ENCODE data around the gene DMTF1. TPM values are rescaled to one million over a fixed set of nuclear protein-coding genes. Genes with fewer than 3 reads are reported as not detected.
"Not testable (repeated sequence)": the region's sequence is repeated elsewhere in the genome, so short reads cannot be mapped to it uniquely, and the experiment has no call there.

The DMTF1 gene, protein sequence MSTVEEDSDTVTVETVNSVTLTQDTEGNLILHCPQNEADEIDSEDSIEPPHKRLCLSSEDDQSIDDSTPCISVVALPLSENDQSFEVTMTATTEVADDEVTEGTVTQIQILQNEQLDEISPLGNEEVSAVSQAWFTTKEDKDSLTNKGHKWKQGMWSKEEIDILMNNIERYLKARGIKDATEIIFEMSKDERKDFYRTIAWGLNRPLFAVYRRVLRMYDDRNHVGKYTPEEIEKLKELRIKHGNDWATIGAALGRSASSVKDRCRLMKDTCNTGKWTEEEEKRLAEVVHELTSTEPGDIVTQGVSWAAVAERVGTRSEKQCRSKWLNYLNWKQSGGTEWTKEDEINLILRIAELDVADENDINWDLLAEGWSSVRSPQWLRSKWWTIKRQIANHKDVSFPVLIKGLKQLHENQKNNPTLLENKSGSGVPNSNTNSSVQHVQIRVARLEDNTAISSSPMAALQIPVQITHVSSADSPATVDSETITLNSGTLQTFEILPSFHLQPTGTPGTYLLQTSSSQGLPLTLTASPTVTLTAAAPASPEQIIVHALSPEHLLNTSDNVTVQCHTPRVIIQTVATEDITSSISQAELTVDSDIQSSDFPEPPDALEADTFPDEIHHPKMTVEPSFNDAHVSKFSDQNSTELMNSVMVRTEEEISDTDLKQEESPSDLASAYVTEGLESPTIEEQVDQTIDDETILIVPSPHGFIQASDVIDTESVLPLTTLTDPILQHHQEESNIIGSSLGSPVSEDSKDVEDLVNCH
- 56.8 and 77.8 TPM in 2 replicates for total RNA-seq (2014; rRNA removed; shearing (Covaris generic))

- Histone ChIP-seq H3K4me3 (peak within 1 kb of the TSS; percentile 71), H3K36me3 (peaks cover 17% of the 10 kb centered on the region)
- DNase-seq, result peak; percentile 95 to 97
Measured at GRCh38 chr7:87152112-87152896, at the start of gene DMTF1. Gene DMTF1 (plus strand): TSS chr7:87152453. CDS start chr7:87164942, 12,489 bp downstream.

DNA sequence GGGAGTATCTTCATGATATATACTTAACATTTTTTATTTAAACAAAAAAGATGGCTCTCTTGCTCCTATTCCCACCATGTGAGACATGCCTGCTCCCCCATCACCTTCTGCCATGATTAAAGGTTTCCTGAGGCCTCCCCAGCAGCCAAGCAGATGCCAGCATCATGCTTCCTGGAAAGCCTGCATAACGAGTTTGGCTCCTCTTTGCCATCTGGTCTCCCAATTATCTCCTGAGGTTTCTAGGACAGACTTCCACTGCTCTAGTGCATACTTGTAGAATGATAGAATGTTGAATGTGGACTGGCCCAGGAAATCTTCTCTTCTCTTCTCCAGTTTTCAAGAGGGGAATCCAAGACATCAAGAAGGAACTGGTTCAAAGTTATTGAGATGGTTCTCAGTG is 46.9 kb upstream of the DMTF1 start:
- Histone ChIP-seq H3K27me3 (no peaks in the 10 kb centered on the region), H3K4me1 (no peaks in the 10 kb centered on the region), H3K36me3 (no peaks in the 10 kb centered on the region), H3K9me3 (replicated peaks) (no peaks in the 10 kb centered on the region), H3K27ac (no peak overlapping the region), H3K4me3 (no peak overlapping the region)
- DNase-seq, result no peak

More at GRCh38 chr7:87152112-87152896, at the start of gene DMTF1:
- Histone ChIP-seq H3K4me1 (peaks cover 5% of the 10 kb centered on the region), H3K27ac (peak within 1 kb of the TSS; percentile 95), H3K9me3 (replicated peaks) (no peaks in the 10 kb centered on the region), H3K27me3 (no peaks in the 10 kb centered on the region)

DNA sequence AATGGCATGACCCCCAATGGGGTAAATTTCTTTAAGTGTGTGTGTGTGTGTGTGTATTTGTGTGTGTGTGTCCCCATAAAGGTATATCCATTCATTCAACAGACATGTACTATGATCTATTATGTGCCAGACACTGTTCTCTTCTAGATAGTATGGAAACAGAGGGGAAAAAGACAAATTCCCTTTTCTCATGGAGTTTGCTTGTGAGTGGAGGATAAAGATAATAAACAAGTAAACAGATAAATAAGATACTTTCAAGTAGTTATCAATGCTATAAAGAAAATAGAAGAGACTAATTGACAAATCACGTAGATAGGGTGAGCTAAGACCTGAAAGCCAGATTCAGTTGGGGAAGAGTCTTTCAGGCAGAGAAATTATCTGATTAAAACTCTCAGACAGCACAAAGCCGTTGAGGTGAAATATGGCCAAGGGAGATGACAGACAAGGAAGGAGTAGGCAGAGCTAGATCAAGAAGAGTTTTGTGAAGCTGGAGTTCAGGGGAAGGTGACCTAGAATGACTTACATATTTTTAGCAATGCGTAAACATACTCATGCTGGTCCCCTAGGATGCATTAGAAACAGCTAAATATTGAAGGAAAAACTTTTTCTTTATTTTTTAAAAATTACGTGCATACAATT is 45.2 kb upstream of the DMTF1 start:
- Histone ChIP-seq H3K4me1 (no peaks in the 10 kb centered on the region), H3K9me3 (replicated peaks) (no peaks in the 10 kb centered on the region), H3K36me3 (no peaks in the 10 kb centered on the region), H3K27ac (no peak overlapping the region), H3K27me3 (no peaks in the 10 kb centered on the region), H3K4me3 (no peak overlapping the region)
- no peak for DNase-seq

DNA sequence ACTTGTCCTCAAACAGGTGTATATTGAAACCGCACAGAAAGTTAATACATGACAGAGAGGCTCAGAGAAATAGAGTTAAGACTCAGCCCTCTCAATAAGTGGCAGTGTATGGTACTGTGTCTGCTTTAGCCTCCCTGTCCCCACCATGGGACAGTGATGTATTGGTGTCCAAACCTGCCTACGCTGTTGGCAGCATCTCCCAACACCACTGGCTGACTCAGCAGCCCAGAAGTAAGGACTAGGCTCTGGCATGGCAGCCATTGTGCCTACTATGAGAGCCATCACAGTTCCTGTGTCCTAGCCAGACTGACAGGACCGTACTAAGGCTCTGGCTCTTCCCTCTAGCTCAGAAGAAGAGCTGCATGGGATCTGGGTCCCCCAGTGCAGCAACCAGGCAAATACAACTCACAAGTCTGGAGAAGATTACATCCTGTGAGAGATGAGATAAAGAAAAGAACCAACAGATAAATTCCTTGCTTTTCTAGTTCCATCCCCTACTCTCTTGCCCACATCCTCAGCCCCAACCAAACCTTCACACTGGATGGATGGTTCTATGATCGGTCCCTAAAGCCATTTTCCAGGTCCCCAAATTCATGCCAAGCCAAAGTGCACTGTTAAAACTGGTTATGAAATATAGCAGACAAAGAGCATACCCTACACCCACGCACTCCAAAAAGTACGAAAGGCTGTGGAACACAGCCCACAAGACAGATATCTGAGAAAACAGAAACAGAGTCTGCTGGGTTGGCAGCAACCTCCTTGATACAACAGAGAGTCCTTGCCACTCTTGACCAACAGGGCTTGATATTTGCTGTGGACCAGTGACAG is 44.1 kb upstream of the DMTF1 start:
- no peak overlapping the region for H3K27ac ChIP-seq
- no peaks in the 10 kb centered on the region for H3K36me3 ChIP-seq
- DNase-seq, result no peak
- H3K9me3 ChIP-seq (replicated peaks), result no peaks in the 10 kb centered on the region
- no peaks in the 10 kb centered on the region for H3K27me3 ChIP-seq
- H3K4me3 ChIP-seq, result no peak overlapping the region
- no peaks in the 10 kb centered on the region for H3K4me1 ChIP-seq

- Histone ChIP-seq H3K27ac (no peak overlapping the region), H3K36me3 (no peaks in the 10 kb centered on the region), H3K4me3 (no peak overlapping the region), H3K4me1 (no peaks in the 10 kb centered on the region), H3K27me3 (no peaks in the 10 kb centered on the region), H3K9me3 (replicated peaks) (peaks cover 12% of the 10 kb centered on the region; the same call in 1 of the 2 replicates)
- DNase-seq, result no peak
Measured at GRCh38 chr7:87110778-87111177, 41.5 kb upstream of the DMTF1 start.

DNA sequence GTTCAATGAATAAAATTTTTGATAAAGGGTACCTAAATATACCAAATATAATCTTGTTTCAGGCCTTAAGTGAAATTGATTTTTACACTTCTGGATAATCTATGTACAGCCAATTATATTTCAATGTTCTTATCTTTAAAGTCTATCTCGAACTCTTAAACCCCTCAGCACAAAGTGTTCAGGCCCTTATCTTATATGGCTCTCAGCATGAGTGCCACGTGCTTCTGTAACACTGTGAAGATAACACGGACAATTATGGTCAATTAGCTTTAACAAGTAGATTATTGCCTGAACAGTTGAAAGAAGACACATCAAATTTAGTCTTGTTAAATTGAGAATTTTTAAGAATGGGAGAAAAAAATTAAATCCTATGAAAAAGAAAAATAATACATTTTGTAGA is 40.4 kb upstream of the DMTF1 start:
- Histone ChIP-seq H3K27ac (no peak overlapping the region), H3K4me1 (no peaks in the 10 kb centered on the region), H3K9me3 (replicated peaks) (peaks cover 12% of the 10 kb centered on the region; the same call in 1 of the 2 replicates), H3K27me3 (no peaks in the 10 kb centered on the region), H3K36me3 (no peaks in the 10 kb centered on the region), H3K4me3 (no peak overlapping the region)
- no peak for DNase-seq

- no peak for DNase-seq
- no peak overlapping the region for H3K4me3 ChIP-seq
- no peaks in the 10 kb centered on the region for H3K27me3 ChIP-seq
- no peaks in the 10 kb centered on the region for H3K4me1 ChIP-seq
- H3K9me3 ChIP-seq (replicated peaks), result peaks cover 12% of the 10 kb centered on the region; the same call in 1 of the 2 replicates
- H3K36me3 ChIP-seq, result no peaks in the 10 kb centered on the region
- no peak overlapping the region for H3K27ac ChIP-seq
Measured at GRCh38 chr7:87113077-87113476, 39.2 kb upstream of the DMTF1 start.

- H3K27me3 ChIP-seq, H3K4me3 ChIP-seq, H3K27ac ChIP-seq, DNase-seq, H3K36me3 ChIP-seq, H3K4me1 ChIP-seq: not testable (repeated sequence)
- peaks cover 12% of the 10 kb centered on the region; the same call in 1 of the 2 replicates for H3K9me3 ChIP-seq (replicated peaks)
Measured at GRCh38 chr7:87113904-87114303, 38.3 kb upstream of the DMTF1 start.

DNA sequence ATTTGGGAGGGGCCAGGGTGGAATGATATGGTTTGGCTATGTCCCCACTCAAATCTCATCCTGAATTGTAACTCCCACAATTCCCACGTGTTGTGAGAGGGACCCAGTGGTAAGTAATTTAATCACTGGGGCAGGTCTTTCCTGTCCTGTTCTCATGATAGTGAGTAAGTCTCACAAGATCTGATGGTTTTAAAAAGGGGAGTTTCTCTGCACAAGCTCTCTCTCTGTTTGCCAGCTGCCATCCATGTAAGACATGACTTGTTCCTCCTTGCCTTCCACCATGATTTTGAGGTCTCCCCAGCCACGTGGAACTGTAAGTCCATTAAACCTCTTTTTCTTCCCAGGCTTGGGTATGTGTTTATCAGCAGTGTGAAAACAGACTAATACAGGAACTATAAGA is 36.5 kb upstream of the DMTF1 start:
- not testable (repeated sequence) for DNase-seq, H3K27me3 ChIP-seq, H3K27ac ChIP-seq, H3K36me3 ChIP-seq, H3K4me3 ChIP-seq, H3K4me1 ChIP-seq
- peaks cover 12% of the 10 kb centered on the region; the same call in 1 of the 2 replicates for H3K9me3 ChIP-seq (replicated peaks)

- no peaks in the 10 kb centered on the region for H3K36me3 ChIP-seq
- no peaks in the 10 kb centered on the region for H3K27me3 ChIP-seq
- peaks cover 12% of the 10 kb centered on the region; the same call in 1 of the 2 replicates for H3K9me3 ChIP-seq (replicated peaks)
- no peak overlapping the region for H3K4me3 ChIP-seq
- no peak for DNase-seq
- no peaks in the 10 kb centered on the region; the same call in 1 of the 2 replicates for H3K4me1 ChIP-seq
- no peak overlapping the region for H3K27ac ChIP-seq
Measured at GRCh38 chr7:87116315-87116714, 35.9 kb upstream of the DMTF1 start.

GRCh38 chr7:87119581-87119980 is 32.7 kb upstream of the DMTF1 start:
- H3K36me3 ChIP-seq, result no peaks in the 10 kb centered on the region
- H3K27ac ChIP-seq, result no peak overlapping the region
- peaks cover 6% of the 10 kb centered on the region; the same call in 1 of the 2 replicates for H3K4me1 ChIP-seq
- H3K9me3 ChIP-seq (replicated peaks), result no peaks in the 10 kb centered on the region
- DNase-seq, result no peak
- H3K27me3 ChIP-seq, result no peaks in the 10 kb centered on the region
- H3K4me3 ChIP-seq, result no peak overlapping the region

- Histone ChIP-seq H3K4me1 (peaks cover 6% of the 10 kb centered on the region; the same call in 1 of the 2 replicates), H3K27ac (no peak overlapping the region), H3K4me3 (no peak overlapping the region), H3K9me3 (replicated peaks) (no peaks in the 10 kb centered on the region), H3K27me3 (no peaks in the 10 kb centered on the region), H3K36me3 (no peaks in the 10 kb centered on the region)
- DNase-seq, result peak in 1 of 2 experiments; percentile 37
Measured at GRCh38 chr7:87123105-87123504, 29.1 kb upstream of the DMTF1 start.

- Histone ChIP-seq H3K4me1 (0 out of 2 replicates have a peak, but pooled peaks cover 6% of the 10 kb centered on the region), H3K9me3 (replicated peaks) (no peaks in the 10 kb centered on the region), H3K27me3 (no peaks in the 10 kb centered on the region), H3K4me3 (no peak overlapping the region), H3K36me3 (no peaks in the 10 kb centered on the region), H3K27ac (no peak overlapping the region)
- DNase-seq, result no peak
Measured at GRCh38 chr7:87127019-87127418, 25.2 kb upstream of the DMTF1 start.

Data from SJCRH30 (cell line).